Gastroesophageal sphincter (tissue), 3 donors: ENCODE measurements around the gene BANP.

Source experiments
- CTCF ChIP-seq, 4 experiments: fragments of 200-600 bp in 2 of 4; fragments of 450-650 bp in 2 of 4; sonication (generic) in 1 of 4; IDR thresholded peaks; one replicate each; pipeline ENCODE4 v1.5.1; 2017 to 2019; ENCODE audit warnings: antibody characterized with exemption in 4 of 4, mild to moderate bottlenecking in 2 of 4, moderate library complexity in 2 of 4
- EP300 ChIP-seq: sonication (generic); formaldehyde crosslinking; IDR thresholded peaks from one replicate; pipeline ENCODE4 v1.6.1; 2017; ENCODE audit warnings: antibody characterized with exemption, mild to moderate bottlenecking

GRCh38 chr16:88026964-88027938 is 76.0 kb downstream of the BANP start:
- no peak for TF ChIP-seq CTCF (IDR thresholded peaks at IDR 0.05)
- TF ChIP-seq EP300, result no peak
